GM23338 (cell line): ENCODE data around the gene SAFB. TPM values are rescaled to one million over a fixed set of nuclear protein-coding genes. Genes with fewer than 3 reads are reported as not detected.

ENCODE experiments used
- ATAC-seq: fragments of 200-7000 bp; cut with Tn5 transposase; 3 replicates; pipeline ENCODE4 v1.9.1; 2020
- DNase-seq: peaks from one replicate; pipeline ENCODE4 v3.0.0-alpha.2; 2015; ENCODE audit warnings: low spot score
- H2AFZ ChIP-seq: fragments of 200-600 bp; sonication (generic); 2 replicates; pipeline ENCODE4 v1.8.0; 2016; ENCODE audit warnings: antibody characterized with exemption, mild to moderate bottlenecking, moderate library complexity
- H3F3A ChIP-seq: fragments of 200-600 bp; sonication (generic); replicated peaks from 2 replicates; pipeline ENCODE4 v1.8.0; 2017; ENCODE audit warnings: antibody characterized with exemption, mixed run types, low read depth
- H3K27ac ChIP-seq: fragments of 200-600 bp; sonication (generic); 2 replicates; pipeline ENCODE4 v1.6.1; 2016; ENCODE audit warnings: low read depth
- H3K27me3 ChIP-seq: fragments of 200-600 bp; sonication (generic); 2 replicates; pipeline ENCODE4 v1.8.0; 2016; ENCODE audit warnings: mild to moderate bottlenecking, mixed run types, moderate library complexity; ENCODE audit not compliant: insufficient read depth
- H3K36me3 ChIP-seq: fragments of 200-600 bp; sonication (generic); 2 replicates; pipeline ENCODE4 v1.8.0; 2016; ENCODE audit warnings: mild to moderate bottlenecking; ENCODE audit not compliant: insufficient read depth
- H3K4me1 ChIP-seq: fragments of 200-600 bp; sonication (generic); 2 replicates; pipeline ENCODE4 v1.8.0; 2016; ENCODE audit warnings: mild to moderate bottlenecking, moderate library complexity; ENCODE audit not compliant: insufficient read depth
- H3K4me2 ChIP-seq: fragments of 200-600 bp; sonication (generic); 2 replicates; pipeline ENCODE4 v1.7.1; 2017; ENCODE audit warnings: mixed run types
- H3K4me3 ChIP-seq: fragments of 200-600 bp; sonication (generic); 2 replicates; pipeline ENCODE4 v1.6.1; 2016; ENCODE audit warnings: mixed run types
- H3K79me2 ChIP-seq: fragments of 200-600 bp; sonication (generic); replicated peaks from 2 replicates; pipeline ENCODE4 v1.8.0; 2017; ENCODE audit warnings: mild to moderate bottlenecking; ENCODE audit not compliant: insufficient read depth
- H3K9me2 ChIP-seq: fragments of 200-600 bp; sonication (generic); 2 replicates; pipeline ENCODE4 v1.8.0; 2017; ENCODE audit not compliant: insufficient read depth
- H4K20me1 ChIP-seq: fragments of 200-600 bp; sonication (generic); replicated peaks from 2 replicates; pipeline ENCODE4 v1.8.0; 2017; ENCODE audit warnings: mild to moderate bottlenecking; ENCODE audit not compliant: insufficient read depth
- H3K27ac Mint-ChIP-seq: 2 replicates; pipeline ENCODE4 v1.8.0; 2020; ENCODE audit warnings: inconsistent platforms, mild to moderate bottlenecking, moderate library complexity, mixed read lengths
- H3K27me3 Mint-ChIP-seq: 3 replicates; pipeline ENCODE4 v1.8.0; 2022; ENCODE audit warnings: low read depth, mild to moderate bottlenecking, moderate library complexity, mixed read lengths, inconsistent platforms; ENCODE audit not compliant: insufficient read depth, poor library complexity
- H3K36me3 Mint-ChIP-seq: 3 replicates; pipeline ENCODE4 v1.8.0; 2021; ENCODE audit warnings: low read depth, mild to moderate bottlenecking, inconsistent platforms, moderate library complexity, mixed read lengths
- H3K4me1 Mint-ChIP-seq: 3 replicates; pipeline ENCODE4 v1.8.0; 2020; ENCODE audit warnings: mild to moderate bottlenecking, inconsistent platforms, mixed read lengths
- H3K4me3 Mint-ChIP-seq: 3 replicates; pipeline ENCODE4 v1.8.0; 2021; ENCODE audit warnings: moderate library complexity, mild to moderate bottlenecking, inconsistent platforms, mixed read lengths
- H3K9me3 Mint-ChIP-seq: 3 replicates; pipeline ENCODE4 v1.8.0; 2020; ENCODE audit warnings: moderate library complexity, mild to moderate bottlenecking, inconsistent platforms, mixed read lengths
- CREB1 ChIP-seq: fragments of 250-450 bp; sonication (Bioruptor Pico); IDR thresholded peaks from 2 replicates; pipeline ENCODE4 v1.5.0; 2020; ENCODE audit warnings: low read depth, mild to moderate bottlenecking, moderate library complexity
- EZH2 ChIP-seq: fragments of 200-600 bp; sonication (generic); IDR thresholded peaks from one replicate; pipeline ENCODE4 v1.8.0; 2017; ENCODE audit warnings: antibody characterized with exemption, mild to moderate bottlenecking, low read depth; ENCODE audit not compliant: unreplicated experiment
- NANOG ChIP-seq: IDR thresholded peaks from 2 replicates; pipeline ENCODE4 v1.6.1; 2016; ENCODE audit warnings: antibody characterized with exemption, borderline replicate concordance
- POLR2AphosphoS5 ChIP-seq: IDR thresholded peaks from 2 replicates; pipeline ENCODE4 v1.6.1; 2016; ENCODE audit warnings: antibody characterized with exemption, low read depth
- ZNF114 ChIP-seq: fragments of 250-450 bp; sonication (Bioruptor Pico); IDR thresholded peaks from 2 replicates; pipeline ENCODE4 v1.5.0; 2020; ENCODE audit warnings: mild to moderate bottlenecking, moderate library complexity
- ZNF331 ChIP-seq: fragments of 250-450 bp; sonication (Bioruptor Pico); IDR thresholded peaks from 2 replicates; pipeline ENCODE4 v1.5.0; 2020; ENCODE audit warnings: low read depth, mild to moderate bottlenecking, moderate library complexity
- polyA plus RNA-seq: library from polyadenylated mRNA; unstranded; fragments of >200 nt; fragmentation: Nextera tagmentation; extraction: Ambion mirVana; gene quantifications from 2 replicates; pipeline ENCODE4 v1.2.1, GENCODE V29; 2016
- total RNA-seq: library from RNA; depleted of rRNA; stranded (reverse); fragments of >200 nt; shearing (Covaris generic); gene quantifications from 2 replicates; pipeline ENCODE4 v1.2.3, GENCODE V29; 2014
- TF ChIP-seq, protein P1 (sequence below): IDR thresholded peaks from 2 replicates; pipeline ENCODE4 v1.6.1; 2016; ENCODE audit warnings: antibody characterized with exemption
- TF ChIP-seq, protein P2 (sequence below): IDR thresholded peaks from one replicate; pipeline ENCODE4 v1.6.1; 2018; ENCODE audit warnings: antibody characterized with exemption; ENCODE audit not compliant: unreplicated experiment
- TF ChIP-seq, protein P3 (sequence below): fragments of 250-450 bp; sonication (Bioruptor Pico); IDR thresholded peaks from 2 replicates; pipeline ENCODE4 v1.5.0; 2020; ENCODE audit warnings: mild to moderate bottlenecking, moderate library complexity

Gene SAFB
- total and polyA plus RNA-seq, 2 experiments from 2014 or later: 85.2 to 109 TPM

DNA sequence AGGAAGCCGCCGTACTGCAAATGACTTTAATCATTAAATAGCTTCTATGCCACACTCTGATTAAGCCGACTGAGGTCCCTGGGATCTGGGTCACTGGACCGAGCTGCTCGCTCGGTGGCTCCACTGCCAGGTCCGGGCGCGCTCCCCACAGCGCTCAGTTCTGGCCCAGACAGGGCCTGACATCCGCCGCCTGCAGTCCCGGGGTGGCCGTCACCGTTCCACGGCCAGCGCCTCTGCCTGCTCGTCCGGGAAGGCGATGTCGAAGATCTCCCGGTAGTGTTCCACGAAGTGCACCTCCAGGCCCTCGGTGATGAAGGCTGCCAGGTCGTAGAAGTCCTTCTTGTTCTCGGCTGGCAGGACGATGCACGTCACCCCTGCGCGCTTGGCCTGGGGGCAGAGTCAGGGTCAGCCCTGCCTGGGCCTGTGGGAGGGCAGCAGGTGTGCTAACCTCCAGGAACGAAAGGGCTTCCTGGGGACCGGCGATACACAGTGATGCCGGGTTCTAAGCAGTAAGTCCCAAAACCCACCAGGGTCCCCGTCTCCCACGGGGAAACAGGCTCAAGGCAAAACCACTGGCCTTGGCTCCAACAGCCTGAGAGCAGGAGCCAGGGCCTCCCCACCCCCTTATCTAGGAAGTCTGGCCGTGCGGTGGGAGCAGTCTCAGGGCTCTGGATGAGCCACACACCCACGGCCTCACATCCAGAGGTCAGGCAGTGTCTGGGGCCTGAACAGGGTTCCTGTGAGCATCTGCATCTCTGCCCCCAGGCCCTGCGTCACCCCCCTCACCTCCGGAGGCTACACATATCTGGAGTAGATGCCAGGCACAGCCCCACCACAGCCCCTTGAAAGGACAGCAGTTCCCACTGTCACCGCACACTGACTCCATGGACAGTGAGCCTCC is 69.2 kb downstream of the SAFB start:
- Histone ChIP-seq H3K4me3 (peak overlapping the region; percentile 100), H3K79me2 (peaks cover 27% of the 10 kb centered on the region), H2AFZ (no peak overlapping the region), H4K20me1 (peaks cover 6% of the 10 kb centered on the region; the same call in 1 of the 2 replicates), H3K27me3 (no peaks in the 10 kb centered on the region), H3K27ac (peak overlapping the region; percentile 66; the same call in 1 of the 2 replicates), H3K9me2 (no peaks in the 10 kb centered on the region), H3K36me3 (no peaks in the 10 kb centered on the region), H3K4me1 (no peaks in the 10 kb centered on the region), H3F3A (peaks cover 20% of the 10 kb centered on the region), H3K4me2 (peak overlapping the region; percentile 93)
- DNase-seq (peak; percentile 4), ATAC-seq (no peak)
- peaks cover 61% of the 10 kb centered on the region for H3K36me3 Mint-ChIP-seq
- TF ChIP-seq POLR2AphosphoS5 (peak; percentile 25), ZNF331 (no peak)
- peak overlapping the region; percentile 100 for H3K4me3 Mint-ChIP-seq
- peak overlapping the region; percentile 77; the same call in 1 of the 2 replicates for H3K27ac Mint-ChIP-seq
- peaks cover 6% of the 10 kb centered on the region; the same call in 1 of the 3 replicates for H3K4me1 Mint-ChIP-seq
- H3K9me3 Mint-ChIP-seq: peaks cover 8% of the 10 kb centered on the region; the same call in 1 of the 3 replicates
- H3K27me3 Mint-ChIP-seq: peaks cover 54% of the 10 kb centered on the region

DNA sequence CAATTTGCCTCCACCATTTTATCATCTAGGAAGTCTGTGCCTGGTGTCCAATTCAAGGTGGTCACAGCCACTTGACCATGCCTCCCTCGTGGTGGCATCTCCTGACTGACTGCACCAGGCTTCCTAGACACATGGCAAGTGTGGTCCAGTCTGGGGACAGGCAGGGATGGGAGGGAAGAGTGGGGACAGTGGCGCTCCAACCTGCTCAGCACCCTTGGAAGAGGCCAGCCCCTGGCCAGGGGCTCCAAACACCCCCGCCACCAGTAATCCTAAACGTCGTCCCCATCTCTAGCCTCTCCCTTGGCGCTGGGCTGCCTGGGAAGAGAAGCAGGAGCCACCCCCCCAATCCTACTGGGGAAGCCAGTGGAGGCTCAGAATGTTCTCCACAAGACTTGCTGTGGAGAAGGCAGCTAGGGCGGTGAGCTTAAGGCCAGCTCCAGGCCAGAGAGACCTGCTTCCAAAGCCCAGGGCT is 69.9 kb downstream of the SAFB start:
- H3K79me2 ChIP-seq: peaks cover 27% of the 10 kb centered on the region
- no peaks in the 10 kb centered on the region for H3K4me1 ChIP-seq
- Mint-ChIP-seq H3K4me1 (peaks cover 6% of the 10 kb centered on the region; the same call in 1 of the 3 replicates), H3K27ac (0 out of 2 replicates have a peak overlapping the region, but pooled peaks have one; percentile 56), H3K27me3 (peaks cover 58% of the 10 kb centered on the region), H3K36me3 (peaks cover 66% of the 10 kb centered on the region), H3K4me3 (peak overlapping the region; percentile 100), H3K9me3 (peaks cover 8% of the 10 kb centered on the region; the same call in 2 of the 3 replicates)
- H2AFZ ChIP-seq: no peak overlapping the region
- ATAC-seq: no peak
- DNase-seq: no peak
- H3K9me2 ChIP-seq: no peaks in the 10 kb centered on the region
- peaks cover 6% of the 10 kb centered on the region; the same call in 1 of the 2 replicates for H4K20me1 ChIP-seq
- no peaks in the 10 kb centered on the region for H3K27me3 ChIP-seq
- H3K4me3 ChIP-seq: no peak overlapping the region
- no peak overlapping the region for H3K4me2 ChIP-seq
- H3K36me3 ChIP-seq: no peaks in the 10 kb centered on the region
- peaks cover 20% of the 10 kb centered on the region for H3F3A ChIP-seq
- peak overlapping the region; percentile 66; the same call in 1 of the 2 replicates for H3K27ac ChIP-seq
- TF ChIP-seq, protein P1, sequence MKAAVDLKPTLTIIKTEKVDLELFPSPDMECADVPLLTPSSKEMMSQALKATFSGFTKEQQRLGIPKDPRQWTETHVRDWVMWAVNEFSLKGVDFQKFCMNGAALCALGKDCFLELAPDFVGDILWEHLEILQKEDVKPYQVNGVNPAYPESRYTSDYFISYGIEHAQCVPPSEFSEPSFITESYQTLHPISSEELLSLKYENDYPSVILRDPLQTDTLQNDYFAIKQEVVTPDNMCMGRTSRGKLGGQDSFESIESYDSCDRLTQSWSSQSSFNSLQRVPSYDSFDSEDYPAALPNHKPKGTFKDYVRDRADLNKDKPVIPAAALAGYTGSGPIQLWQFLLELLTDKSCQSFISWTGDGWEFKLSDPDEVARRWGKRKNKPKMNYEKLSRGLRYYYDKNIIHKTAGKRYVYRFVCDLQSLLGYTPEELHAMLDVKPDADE: no peak
- no peak for TF ChIP-seq EZH2
- no peak for TF ChIP-seq ZNF114
- no peak for TF ChIP-seq NANOG
- TF ChIP-seq, protein P2, sequence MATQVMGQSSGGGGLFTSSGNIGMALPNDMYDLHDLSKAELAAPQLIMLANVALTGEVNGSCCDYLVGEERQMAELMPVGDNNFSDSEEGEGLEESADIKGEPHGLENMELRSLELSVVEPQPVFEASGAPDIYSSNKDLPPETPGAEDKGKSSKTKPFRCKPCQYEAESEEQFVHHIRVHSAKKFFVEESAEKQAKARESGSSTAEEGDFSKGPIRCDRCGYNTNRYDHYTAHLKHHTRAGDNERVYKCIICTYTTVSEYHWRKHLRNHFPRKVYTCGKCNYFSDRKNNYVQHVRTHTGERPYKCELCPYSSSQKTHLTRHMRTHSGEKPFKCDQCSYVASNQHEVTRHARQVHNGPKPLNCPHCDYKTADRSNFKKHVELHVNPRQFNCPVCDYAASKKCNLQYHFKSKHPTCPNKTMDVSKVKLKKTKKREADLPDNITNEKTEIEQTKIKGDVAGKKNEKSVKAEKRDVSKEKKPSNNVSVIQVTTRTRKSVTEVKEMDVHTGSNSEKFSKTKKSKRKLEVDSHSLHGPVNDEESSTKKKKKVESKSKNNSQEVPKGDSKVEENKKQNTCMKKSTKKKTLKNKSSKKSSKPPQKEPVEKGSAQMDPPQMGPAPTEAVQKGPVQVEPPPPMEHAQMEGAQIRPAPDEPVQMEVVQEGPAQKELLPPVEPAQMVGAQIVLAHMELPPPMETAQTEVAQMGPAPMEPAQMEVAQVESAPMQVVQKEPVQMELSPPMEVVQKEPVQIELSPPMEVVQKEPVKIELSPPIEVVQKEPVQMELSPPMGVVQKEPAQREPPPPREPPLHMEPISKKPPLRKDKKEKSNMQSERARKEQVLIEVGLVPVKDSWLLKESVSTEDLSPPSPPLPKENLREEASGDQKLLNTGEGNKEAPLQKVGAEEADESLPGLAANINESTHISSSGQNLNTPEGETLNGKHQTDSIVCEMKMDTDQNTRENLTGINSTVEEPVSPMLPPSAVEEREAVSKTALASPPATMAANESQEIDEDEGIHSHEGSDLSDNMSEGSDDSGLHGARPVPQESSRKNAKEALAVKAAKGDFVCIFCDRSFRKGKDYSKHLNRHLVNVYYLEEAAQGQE: no peak
- TF ChIP-seq ZNF331: no peak
- TF ChIP-seq, protein P3, sequence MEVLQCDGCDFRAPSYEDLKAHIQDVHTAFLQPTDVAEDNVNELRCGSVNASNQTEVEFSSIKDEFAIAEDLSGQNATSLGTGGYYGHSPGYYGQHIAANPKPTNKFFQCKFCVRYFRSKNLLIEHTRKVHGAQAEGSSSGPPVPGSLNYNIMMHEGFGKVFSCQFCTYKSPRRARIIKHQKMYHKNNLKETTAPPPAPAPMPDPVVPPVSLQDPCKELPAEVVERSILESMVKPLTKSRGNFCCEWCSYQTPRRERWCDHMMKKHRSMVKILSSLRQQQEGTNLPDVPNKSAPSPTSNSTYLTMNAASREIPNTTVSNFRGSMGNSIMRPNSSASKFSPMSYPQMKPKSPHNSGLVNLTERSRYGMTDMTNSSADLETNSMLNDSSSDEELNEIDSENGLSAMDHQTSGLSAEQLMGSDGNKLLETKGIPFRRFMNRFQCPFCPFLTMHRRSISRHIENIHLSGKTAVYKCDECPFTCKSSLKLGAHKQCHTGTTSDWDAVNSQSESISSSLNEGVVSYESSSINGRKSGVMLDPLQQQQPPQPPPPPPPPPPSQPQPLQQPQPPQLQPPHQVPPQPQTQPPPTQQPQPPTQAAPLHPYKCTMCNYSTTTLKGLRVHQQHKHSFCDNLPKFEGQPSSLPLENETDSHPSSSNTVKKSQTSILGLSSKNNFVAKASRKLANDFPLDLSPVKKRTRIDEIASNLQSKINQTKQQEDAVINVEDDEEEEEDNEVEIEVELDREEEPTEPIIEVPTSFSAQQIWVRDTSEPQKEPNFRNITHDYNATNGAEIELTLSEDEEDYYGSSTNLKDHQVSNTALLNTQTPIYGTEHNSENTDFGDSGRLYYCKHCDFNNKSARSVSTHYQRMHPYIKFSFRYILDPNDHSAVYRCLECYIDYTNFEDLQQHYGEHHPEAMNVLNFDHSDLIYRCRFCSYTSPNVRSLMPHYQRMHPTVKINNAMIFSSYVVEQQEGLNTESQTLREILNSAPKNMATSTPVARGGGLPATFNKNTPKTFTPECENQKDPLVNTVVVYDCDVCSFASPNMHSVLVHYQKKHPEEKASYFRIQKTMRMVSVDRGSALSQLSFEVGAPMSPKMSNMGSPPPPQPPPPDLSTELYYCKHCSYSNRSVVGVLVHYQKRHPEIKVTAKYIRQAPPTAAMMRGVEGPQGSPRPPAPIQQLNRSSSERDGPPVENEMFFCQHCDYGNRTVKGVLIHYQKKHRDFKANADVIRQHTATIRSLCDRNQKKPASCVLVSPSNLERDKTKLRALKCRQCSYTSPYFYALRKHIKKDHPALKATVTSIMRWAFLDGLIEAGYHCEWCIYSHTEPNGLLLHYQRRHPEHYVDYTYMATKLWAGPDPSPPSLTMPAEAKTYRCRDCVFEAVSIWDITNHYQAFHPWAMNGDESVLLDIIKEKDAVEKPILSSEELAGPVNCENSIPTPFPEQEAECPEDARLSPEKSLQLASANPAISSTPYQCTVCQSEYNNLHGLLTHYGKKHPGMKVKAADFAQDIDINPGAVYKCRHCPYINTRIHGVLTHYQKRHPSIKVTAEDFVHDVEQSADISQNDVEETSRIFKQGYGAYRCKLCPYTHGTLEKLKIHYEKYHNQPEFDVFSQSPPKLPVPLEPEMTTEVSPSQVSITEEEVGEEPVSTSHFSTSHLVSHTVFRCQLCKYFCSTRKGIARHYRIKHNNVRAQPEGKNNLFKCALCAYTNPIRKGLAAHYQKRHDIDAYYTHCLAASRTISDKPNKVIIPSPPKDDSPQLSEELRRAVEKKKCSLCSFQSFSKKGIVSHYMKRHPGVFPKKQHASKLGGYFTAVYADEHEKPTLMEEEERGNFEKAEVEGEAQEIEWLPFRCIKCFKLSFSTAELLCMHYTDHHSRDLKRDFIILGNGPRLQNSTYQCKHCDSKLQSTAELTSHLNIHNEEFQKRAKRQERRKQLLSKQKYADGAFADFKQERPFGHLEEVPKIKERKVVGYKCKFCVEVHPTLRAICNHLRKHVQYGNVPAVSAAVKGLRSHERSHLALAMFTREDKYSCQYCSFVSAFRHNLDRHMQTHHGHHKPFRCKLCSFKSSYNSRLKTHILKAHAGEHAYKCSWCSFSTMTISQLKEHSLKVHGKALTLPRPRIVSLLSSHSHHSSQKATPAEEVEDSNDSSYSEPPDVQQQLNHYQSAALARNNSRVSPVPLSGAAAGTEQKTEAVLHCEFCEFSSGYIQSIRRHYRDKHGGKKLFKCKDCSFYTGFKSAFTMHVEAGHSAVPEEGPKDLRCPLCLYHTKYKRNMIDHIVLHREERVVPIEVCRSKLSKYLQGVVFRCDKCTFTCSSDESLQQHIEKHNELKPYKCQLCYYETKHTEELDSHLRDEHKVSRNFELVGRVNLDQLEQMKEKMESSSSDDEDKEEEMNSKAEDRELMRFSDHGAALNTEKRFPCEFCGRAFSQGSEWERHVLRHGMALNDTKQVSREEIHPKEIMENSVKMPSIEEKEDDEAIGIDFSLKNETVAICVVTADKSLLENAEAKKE (CRISPR knock-in tag): no peak
- no peak for TF ChIP-seq CREB1
